ENCODE results near the gene TBC1D2. TPM values are rescaled to one million over a fixed set of nuclear protein-coding genes. Genes with fewer than 3 reads are reported as not detected.

The TBC1D2 gene
- total and polyA plus RNA-seq, 2 of the 13 experiments (the other 11 are each of a cell fraction or from before 2014, with no cell fraction given) = 2.0 to 2.8 TPM

GRCh38 chr9:98158071-98158831 is 97.2 kb downstream of the TBC1D2 start (continued):
- no peak for TF ChIP-seq HOXA5 (CRISPR knock-in tag; IDR thresholded peaks at IDR 0.05)
- no peak for TF ChIP-seq KLF9 (CRISPR knock-in tag; IDR thresholded peaks at IDR 0.05; ENCODE audit: low read depth)
- TF ChIP-seq RFX1 (IDR thresholded peaks at IDR 0.05) = no peak
- TF ChIP-seq PREB (CRISPR knock-in tag; IDR thresholded peaks at IDR 0.05) = no peak
- no peak for TF ChIP-seq ZNF432 (CRISPR knock-in tag; IDR thresholded peaks at IDR 0.05; ENCODE audit: borderline replicate concordance)
- TF ChIP-seq MYC (CRISPR knock-in tag; IDR thresholded peaks at IDR 0.05; ENCODE audit: borderline replicate concordance) = no peak
- no peak for TF ChIP-seq HHEX (CRISPR knock-in tag; IDR thresholded peaks at IDR 0.05)
- no peak for TF ChIP-seq ZNF224 (CRISPR knock-in tag; IDR thresholded peaks at IDR 0.05)
- TF ChIP-seq ZNF7 (CRISPR knock-in tag; IDR thresholded peaks at IDR 0.05) = no peak
- no peak for TF ChIP-seq TOPORS (CRISPR knock-in tag; IDR thresholded peaks at IDR 0.05)
- no peak for TF ChIP-seq ZNF512 (CRISPR knock-in tag; IDR thresholded peaks at IDR 0.05)
- TF ChIP-seq TBP (CRISPR knock-in tag; IDR thresholded peaks at IDR 0.05) = no peak
- no peak for TF ChIP-seq ZBTB2 (CRISPR knock-in tag; IDR thresholded peaks at IDR 0.05; ENCODE audit: low read depth)
- TF ChIP-seq ZBTB26 (CRISPR knock-in tag; IDR thresholded peaks at IDR 0.05; ENCODE audit: borderline replicate concordance) = no peak
- no peak for TF ChIP-seq RAD51 (IDR thresholded peaks at IDR 0.05; ENCODE audit: borderline replicate concordance)
- no peak for TF ChIP-seq NFE2L1 (CRISPR knock-in tag; IDR thresholded peaks at IDR 0.05; ENCODE audit: borderline replicate concordance)
- TF ChIP-seq PRMT3 (CRISPR knock-in tag; IDR thresholded peaks at IDR 0.05; ENCODE audit: borderline replicate concordance, low read depth) = no peak
- TF ChIP-seq ZFY (CRISPR knock-in tag; IDR thresholded peaks at IDR 0.05) = peak; percentile 79
- TF ChIP-seq MNT (IDR thresholded peaks at IDR 0.05) = no peak
- no peak for TF ChIP-seq ZNF414 (CRISPR knock-in tag; IDR thresholded peaks at IDR 0.05)
- 0 out of 2 replicates have a peak, but pooled peaks have one; percentile 26 for TF ChIP-seq RAD21 (CRISPR knock-in tag; IDR thresholded peaks at IDR 0.05)
- no peak for TF ChIP-seq ZNF569 (CRISPR knock-in tag; IDR thresholded peaks at IDR 0.05; ENCODE audit: borderline replicate concordance)
- 0 out of 2 replicates have a peak, but pooled peaks have one; percentile 35 for TF ChIP-seq GZF1 (CRISPR knock-in tag; IDR thresholded peaks at IDR 0.05)
- TF ChIP-seq SIX1 (CRISPR knock-in tag; IDR thresholded peaks at IDR 0.05; ENCODE audit: borderline replicate concordance) = no peak

Data from HepG2 (cell line).